ENCODE results near the gene GSK3B.
A peak's percentile ranks its signal among the peaks of the same experiment; 100 is the strongest.

The GSK3B gene

DNA sequence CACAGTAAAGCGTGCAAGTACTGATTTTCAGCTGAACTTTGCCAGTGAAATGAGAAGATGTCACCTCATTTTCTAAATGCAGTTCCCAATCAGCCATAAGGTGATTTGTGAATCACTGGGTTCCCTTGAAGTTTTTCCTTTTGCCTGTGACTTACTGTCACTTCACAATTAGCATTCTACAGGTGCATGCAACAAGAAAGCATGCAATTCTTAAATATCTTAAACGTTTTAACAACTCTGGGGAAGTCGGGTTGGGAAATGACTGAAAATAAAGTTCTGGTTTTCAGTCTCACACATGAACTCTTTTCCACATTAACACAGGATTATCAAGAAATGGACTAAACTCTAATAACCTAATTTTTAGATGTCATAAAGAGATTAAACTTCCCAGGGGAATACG lies 5.2 kb downstream of the GSK3B start:
- no peak for DNase-seq (ENCODE audit: insufficient read length, low spot score)
- TF ChIP-seq POLR2A (IDR thresholded peaks at IDR 0.05; ENCODE audit: low read depth, low read length): no peak
- FAIRE-seq: peak; percentile 38

GRCh38 chr3:120088622-120089021 lies 5.6 kb downstream of the GSK3B start:
- no peak for TF ChIP-seq POLR2A (IDR thresholded peaks at IDR 0.05; ENCODE audit: low read depth, low read length)
- DNase-seq (ENCODE audit: insufficient read length, low spot score): no peak
- FAIRE-seq: peak; percentile 67

GRCh38 chr3:120081719-120082118 lies 12.5 kb downstream of the GSK3B start:
- TF ChIP-seq POLR2A (IDR thresholded peaks at IDR 0.05; ENCODE audit: low read depth, low read length): no peak
- FAIRE-seq (peak; percentile 27), DNase-seq (ENCODE audit: insufficient read length, low spot score) (no peak)

- TF ChIP-seq POLR2A (IDR thresholded peaks at IDR 0.05; ENCODE audit: low read depth, low read length): no peak
- DNase-seq (ENCODE audit: insufficient read length, low spot score) (no peak), FAIRE-seq (no peak)
Observed at GRCh38 chr3:120080836-120081235, 13.4 kb downstream of the GSK3B start.

DNA sequence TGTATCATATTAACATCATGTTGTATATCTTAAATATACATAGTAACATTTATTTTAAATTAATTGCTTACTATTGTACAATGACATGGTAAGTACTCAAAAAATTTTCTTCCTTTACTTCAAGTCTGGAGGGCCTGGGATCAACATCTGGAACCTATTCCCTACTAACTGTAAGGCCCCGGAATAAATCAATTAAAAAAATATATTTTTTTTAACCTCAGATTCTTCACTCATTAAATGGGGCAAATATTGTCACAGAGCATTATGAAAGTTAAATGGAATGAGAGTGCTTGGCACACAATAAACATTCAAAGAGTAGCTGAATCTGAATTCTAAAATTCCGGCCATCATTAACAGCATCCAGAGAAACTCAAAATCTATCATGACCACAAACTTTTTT lies 16.5 kb downstream of the GSK3B start:
- DNase-seq (ENCODE audit: insufficient read length, low spot score): no peak
- no peak for TF ChIP-seq POLR2A (IDR thresholded peaks at IDR 0.05; ENCODE audit: low read depth, low read length)
- FAIRE-seq: no peak

GRCh38 chr3:120072867-120073525 lies 21.3 kb downstream of the GSK3B start:
- DNase-seq (ENCODE audit: insufficient read length, low spot score): no peak
- no peak for FAIRE-seq
- no peak for TF ChIP-seq POLR2A (IDR thresholded peaks at IDR 0.05; ENCODE audit: low read depth, low read length)

- TF ChIP-seq POLR2A (IDR thresholded peaks at IDR 0.05; ENCODE audit: low read depth, low read length): no peak
- FAIRE-seq (peak; percentile 72), DNase-seq (ENCODE audit: insufficient read length, low spot score) (no peak)
Observed at GRCh38 chr3:120071259-120071658, 23.0 kb downstream of the GSK3B start.

DNA sequence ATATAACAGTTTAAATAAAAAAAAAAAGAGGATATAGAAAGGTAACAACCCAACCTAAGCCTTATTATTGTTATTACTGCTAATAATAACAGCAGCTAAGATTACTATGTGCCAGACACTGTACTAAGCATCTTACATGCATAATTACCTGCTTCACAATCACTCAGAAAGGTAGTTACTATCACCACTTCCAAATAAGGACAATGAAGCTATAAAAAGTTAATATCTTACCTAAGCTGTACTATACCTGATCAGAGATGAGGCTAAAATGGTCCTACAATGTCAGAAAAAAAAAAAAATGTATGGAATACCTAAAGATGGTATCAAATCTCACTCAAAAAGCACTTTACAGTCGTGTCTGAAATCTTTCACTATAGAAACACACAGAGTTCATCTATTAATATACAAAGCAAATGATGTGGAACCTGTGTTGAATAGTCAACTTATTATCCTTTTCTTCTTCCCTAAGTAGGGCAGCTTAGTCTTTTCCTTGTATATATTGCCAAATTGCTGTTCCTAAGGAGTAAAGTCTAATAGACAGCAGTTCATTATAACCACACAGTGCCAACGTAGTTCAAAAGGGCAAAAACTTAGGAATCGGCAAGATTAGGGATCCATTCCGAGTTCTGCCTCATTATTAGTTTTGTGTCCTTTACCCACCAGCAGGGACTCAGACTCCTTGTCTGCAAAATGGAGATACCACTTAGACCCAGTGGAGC lies 23.8 kb downstream of the GSK3B start:
- no peak for TF ChIP-seq POLR2A (IDR thresholded peaks at IDR 0.05; ENCODE audit: low read depth, low read length)
- FAIRE-seq (no peak), DNase-seq (ENCODE audit: insufficient read length, low spot score) (no peak)

- no peak for FAIRE-seq
Observed at GRCh38 chr3:120067083-120067482, 27.2 kb downstream of the GSK3B start.

GRCh38 chr3:120066634-120067033 lies 27.6 kb downstream of the GSK3B start:
- TF ChIP-seq POLR2A (IDR thresholded peaks at IDR 0.05; ENCODE audit: low read depth, low read length): no peak
- DNase-seq (ENCODE audit: insufficient read length, low spot score) (no peak), FAIRE-seq (no peak)

More at GRCh38 chr3:120067083-120067482, 27.2 kb downstream of the GSK3B start:
- TF ChIP-seq POLR2A (IDR thresholded peaks at IDR 0.05; ENCODE audit: low read depth, low read length): no peak
- no peak for DNase-seq (ENCODE audit: insufficient read length, low spot score)

GRCh38 chr3:120064641-120065040 lies 29.6 kb downstream of the GSK3B start:
- TF ChIP-seq POLR2A (IDR thresholded peaks at IDR 0.05; ENCODE audit: low read depth, low read length): no peak
- DNase-seq (ENCODE audit: insufficient read length, low spot score): no peak
- peak; percentile 80 for FAIRE-seq

DNA sequence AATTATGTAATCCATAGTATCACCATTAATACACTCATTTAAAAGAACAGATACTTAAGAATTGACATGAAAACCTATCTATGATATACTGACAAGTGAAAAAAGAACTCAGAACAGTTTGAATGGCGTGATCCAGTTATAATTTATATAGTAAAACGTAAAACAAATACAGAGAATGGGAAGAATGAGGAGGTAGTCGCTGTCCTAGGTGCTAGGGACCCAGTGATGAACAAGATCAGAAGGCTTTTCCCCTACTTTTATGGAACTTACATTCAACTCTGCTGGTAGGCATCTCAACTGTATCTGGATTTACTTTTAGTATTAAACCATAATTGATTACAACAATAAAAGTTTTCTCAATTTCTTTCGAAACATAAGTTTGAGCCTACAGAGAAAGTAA lies 31.8 kb downstream of the GSK3B start:
- no peak for TF ChIP-seq POLR2A (IDR thresholded peaks at IDR 0.05; ENCODE audit: low read depth, low read length)
- FAIRE-seq: no peak
- no peak for DNase-seq (ENCODE audit: insufficient read length, low spot score)

GRCh38 chr3:120059081-120059864 lies 35.0 kb downstream of the GSK3B start:
- no peak for TF ChIP-seq POLR2A (IDR thresholded peaks at IDR 0.05; ENCODE audit: low read depth, low read length)
- DNase-seq (ENCODE audit: insufficient read length, low spot score) (no peak), FAIRE-seq (peak; percentile 38)

GRCh38 chr3:120057626-120058025 lies 36.6 kb downstream of the GSK3B start:
- TF ChIP-seq POLR2A (IDR thresholded peaks at IDR 0.05; ENCODE audit: low read depth, low read length): no peak
- DNase-seq (ENCODE audit: insufficient read length, low spot score) (no peak), FAIRE-seq (no peak)

Data from H54 (cell line).